ENCODE data around the gene COL21A1.

GRCh38 chr6:56104591-56104990 is 142.8 kb downstream of the COL21A1 start:
- TF ChIP-seq POLR2A (IDR thresholded peaks at IDR 0.05) (no peak), CTCF (IDR thresholded peaks at IDR 0.05) (no peak), POLR2AphosphoS5 (IDR thresholded peaks at IDR 0.05) (no peak)

Data from breast epithelium (tissue), 3 donors.